ENCODE data around the gene CDX1.

The CDX1 gene

GRCh38 chr5:150139334-150139733 is 27.2 kb upstream of the CDX1 start:
- TF ChIP-seq CTCF (IDR thresholded peaks at IDR 0.05; ENCODE audit: insufficient read depth, low read length): no peak
- no peak for TF ChIP-seq SPI1 (IDR thresholded peaks at IDR 0.05; ENCODE audit: borderline replicate concordance, low read depth)
- TF ChIP-seq POLR2AphosphoS5 (IDR thresholded peaks at IDR 0.05; ENCODE audit: low read depth): no peak
- TF ChIP-seq REST (IDR thresholded peaks at IDR 0.05; ENCODE audit: insufficient replicate concordance, low read depth): no peak
- no peak for DNase-seq (ENCODE audit: low read depth in 1 of 2, low spot score in 1 of 2)
- no peak overlapping the region for H3K27ac ChIP-seq (replicated peaks)
- H3K4me3 ChIP-seq (replicated peaks; ENCODE audit: insufficient read depth, low read length): no peak overlapping the region
- no peaks in the 10 kb centered on the region for H3K27me3 ChIP-seq (ENCODE audit: insufficient read depth, poor library complexity, severe bottlenecking)

- no peaks in the 10 kb centered on the region for H3K27me3 ChIP-seq (ENCODE audit: insufficient read depth, poor library complexity, severe bottlenecking)
- no peak overlapping the region for H3K27ac ChIP-seq (replicated peaks)
- H3K4me3 ChIP-seq (replicated peaks; ENCODE audit: insufficient read depth, low read length): no peak overlapping the region
- no peak for DNase-seq (ENCODE audit: low read depth in 1 of 2, low spot score in 1 of 2)
- TF ChIP-seq CTCF (IDR thresholded peaks at IDR 0.05; ENCODE audit: insufficient read depth, low read length) (no peak), REST (IDR thresholded peaks at IDR 0.05; ENCODE audit: insufficient replicate concordance, low read depth) (no peak), GABPA (IDR thresholded peaks at IDR 0.05; ENCODE audit: low read depth) (no peak), POLR2AphosphoS5 (IDR thresholded peaks at IDR 0.05; ENCODE audit: low read depth) (no peak), SPI1 (IDR thresholded peaks at IDR 0.05; ENCODE audit: borderline replicate concordance, low read depth) (no peak)
Observed at GRCh38 chr5:150140830-150141229, 25.7 kb upstream of the CDX1 start.

GRCh38 chr5:150141544-150142184 is 24.9 kb upstream of the CDX1 start:
- no peak for TF ChIP-seq SPI1 (IDR thresholded peaks at IDR 0.05; ENCODE audit: borderline replicate concordance, low read depth)
- TF ChIP-seq POLR2AphosphoS5 (IDR thresholded peaks at IDR 0.05; ENCODE audit: low read depth): no peak
- TF ChIP-seq CTCF (IDR thresholded peaks at IDR 0.05; ENCODE audit: insufficient read depth, low read length): no peak
- TF ChIP-seq REST (IDR thresholded peaks at IDR 0.05; ENCODE audit: insufficient replicate concordance, low read depth): no peak
- no peak for TF ChIP-seq GABPA (IDR thresholded peaks at IDR 0.05; ENCODE audit: low read depth)
- no peak for DNase-seq (ENCODE audit: low read depth in 1 of 2, low spot score in 1 of 2)
- no peak overlapping the region for H3K4me3 ChIP-seq (replicated peaks; ENCODE audit: insufficient read depth, low read length)
- H3K27ac ChIP-seq (replicated peaks): no peak overlapping the region
- no peaks in the 10 kb centered on the region for H3K27me3 ChIP-seq (ENCODE audit: insufficient read depth, poor library complexity, severe bottlenecking)

Data from HL-60 (cell line).